Choroid plexus epithelial cell (primary cell): ENCODE data around the gene FGA.

Source experiments
- DNase-seq: peaks from one replicate; pipeline ENCODE4 v3.0.0-alpha.2; 2010; ENCODE audit warnings: low read depth
- H3K4me3 ChIP-seq: 2 replicates; pipeline ENCODE4 v1.5.1; 2011; ENCODE audit warnings: low read depth, mild to moderate bottlenecking, control low read depth, low read length, moderate library complexity
- CTCF ChIP-seq: conservative IDR thresholded peaks from 2 replicates; pipeline ENCODE4 v1.5.1; 2011; ENCODE audit warnings: low read depth, mild to moderate bottlenecking, control low read depth, inconsistent platforms, low read length, moderate library complexity

FGA gene

GRCh38 chr4:154579927-154580326 is 10.6 kb downstream of the FGA start:
- no peak for DNase-seq
- TF ChIP-seq CTCF: no peak
- H3K4me3 ChIP-seq: no peak overlapping the region

GRCh38 chr4:154578919-154579318 is 11.6 kb downstream of the FGA start:
- no peak for TF ChIP-seq CTCF
- peak; percentile 24 for DNase-seq

GRCh38 chr4:154577324-154577723 is 13.2 kb downstream of the FGA start:
- no peak for TF ChIP-seq CTCF
- H3K4me3 ChIP-seq: no peak overlapping the region
- DNase-seq: peak; percentile 55

More at GRCh38 chr4:154578919-154579318, 11.6 kb downstream of the FGA start:
- no peak overlapping the region for H3K4me3 ChIP-seq

- no peak for TF ChIP-seq CTCF
- no peak overlapping the region for H3K4me3 ChIP-seq
- DNase-seq: peak; percentile 32
Measured at GRCh38 chr4:154574311-154574710, 16.2 kb downstream of the FGA start.

GRCh38 chr4:154573190-154573870 is 17.2 kb downstream of the FGA start:
- DNase-seq: no peak
- no peak for TF ChIP-seq CTCF
- no peak overlapping the region for H3K4me3 ChIP-seq

- H3K4me3 ChIP-seq: no peak overlapping the region
- TF ChIP-seq CTCF: no peak
- DNase-seq: no peak
Measured at GRCh38 chr4:154569584-154569983, 21.0 kb downstream of the FGA start.

GRCh38 chr4:154569028-154569427 is 21.5 kb downstream of the FGA start:
- no peak for TF ChIP-seq CTCF
- H3K4me3 ChIP-seq: no peak overlapping the region
- DNase-seq: no peak
